IMR-90 (cell line): ENCODE data around the gene PROSER2. TPM values are rescaled to one million over a fixed set of nuclear protein-coding genes. Genes with fewer than 3 reads are reported as not detected.

ENCODE experiments used
- ATAC-seq: fragments of 200-7000 bp; cut with Tn5 transposase; 2 replicates; pipeline ENCODE4 v1.9.1; 2020; ENCODE audit warnings: low read depth, mild to moderate bottlenecking, moderate library complexity
- BruUV-seq: library from RNA; stranded (reverse); fragments of 400-500 nt; replicated peaks from 2 replicates; lab custom pipeline; 2021; lab: Mats Ljungman, UMichigan
- CTCF ChIA-PET: fragments of 300-600 bp; formaldehyde crosslinking; extraction: SDS; loops from one replicate; lab custom pipeline; 2021; ENCODE audit warnings: antibody characterized with exemption; lab: Yijun Ruan, JAX
- POLR2A ChIA-PET: fragments of 300-600 bp; sonication (Branson Sonifier 250); formaldehyde crosslinking; loops from one replicate; lab custom pipeline; 2022; ENCODE audit warnings: antibody characterized with exemption; ENCODE audit not compliant: unreplicated experiment; lab: Charles Lee
- DNase-seq: peaks from one replicate; pipeline ENCODE4 v3.0.0; 2013
- H2AFZ ChIP-seq: replicated peaks from 2 replicates; pipeline ENCODE3; 2013; ENCODE audit warnings: low read length, mild to moderate bottlenecking; ENCODE audit not compliant: poor library complexity
- H2AK5ac ChIP-seq: 2 replicates; pipeline ENCODE4 v1.6.1; 2013; ENCODE audit warnings: low read depth, low read length, inconsistent platforms
- H2AK9ac ChIP-seq: replicated peaks from 2 replicates; pipeline ENCODE3; 2013; ENCODE audit warnings: mild to moderate bottlenecking, low read depth, low read length, moderate library complexity; ENCODE audit not compliant: poor library complexity
- H2BK120ac ChIP-seq: 2 replicates; pipeline ENCODE4 v1.6.1; 2013; ENCODE audit warnings: low read depth, low read length, inconsistent platforms
- H2BK15ac ChIP-seq: 3 replicates; pipeline ENCODE4 v1.6.1; 2013; ENCODE audit warnings: low read depth, low read length, inconsistent platforms
- H2BK20ac ChIP-seq: 2 replicates; pipeline ENCODE4 v1.6.1; 2013; ENCODE audit warnings: low read depth, mild to moderate bottlenecking, inconsistent platforms, low read length, moderate library complexity
- H2BK5ac ChIP-seq: 2 replicates; pipeline ENCODE4 v1.6.1; 2013; ENCODE audit warnings: mild to moderate bottlenecking, low read depth, low read length, inconsistent platforms; ENCODE audit not compliant: poor library complexity, severe bottlenecking
- H3K14ac ChIP-seq: replicated peaks from 2 replicates; pipeline ENCODE4 v1.6.1; 2013; ENCODE audit warnings: low read depth, low read length, inconsistent platforms
- H3K18ac ChIP-seq: 2 replicates; pipeline ENCODE4 v1.6.1; 2013; ENCODE audit warnings: low read depth, low read length, control low read depth
- H3K23ac ChIP-seq: 2 replicates; pipeline ENCODE4 v1.6.1; 2013; ENCODE audit warnings: low read depth, low read length, inconsistent platforms
- H3K27ac ChIP-seq: 2 replicates; pipeline ENCODE4 v1.5.1; 2013; ENCODE audit warnings: mild to moderate bottlenecking, control low read depth, low read length; ENCODE audit not compliant: insufficient read depth
- H3K27me3 ChIP-seq: 2 replicates; pipeline ENCODE4 v1.6.1; 2013; ENCODE audit warnings: low read length; ENCODE audit not compliant: control insufficient read depth, insufficient read depth
- H3K36me3 ChIP-seq: 2 replicates; pipeline ENCODE4 v1.6.1; 2013; ENCODE audit warnings: low read length, mixed read lengths; ENCODE audit not compliant: control insufficient read depth, insufficient read depth
- H3K4ac ChIP-seq: 2 replicates; pipeline ENCODE4 v1.6.1; 2013; ENCODE audit warnings: low read depth, low read length, inconsistent platforms
- H3K4me1 ChIP-seq: 2 replicates; pipeline ENCODE4 v1.6.1; 2013; ENCODE audit warnings: low read length, mixed read lengths; ENCODE audit not compliant: control insufficient read depth, insufficient read depth
- H3K4me2 ChIP-seq: 2 replicates; pipeline ENCODE4 v1.6.1; 2013; ENCODE audit warnings: low read depth, mild to moderate bottlenecking, control low read depth, low read length, moderate library complexity
- H3K4me3 ChIP-seq: 2 replicates; pipeline ENCODE4 v1.5.1; 2013; ENCODE audit warnings: low read depth, mild to moderate bottlenecking, control low read depth, low read length, moderate library complexity; ENCODE audit not compliant: insufficient read depth
- H3K56ac ChIP-seq: 2 replicates; pipeline ENCODE4 v1.6.1; 2013; ENCODE audit warnings: low read length, inconsistent platforms; ENCODE audit not compliant: insufficient read depth; ENCODE audit errors: extremely low read depth
- H3K79me1 ChIP-seq, 2 experiments: 2 replicates each; pipeline ENCODE4 v1.6.1; 2013; ENCODE audit warnings: low read length in 2 of 2, inconsistent platforms in 1 of 2, low read depth in 1 of 2
- H3K9ac ChIP-seq: 2 replicates; pipeline ENCODE4 v1.6.1; 2013; ENCODE audit warnings: low read depth, low read length, control low read depth
- H3K9me1 ChIP-seq: 2 replicates; pipeline ENCODE4 v1.6.1; 2013; ENCODE audit warnings: low read length, inconsistent platforms; ENCODE audit not compliant: insufficient read depth
- H3K9me3 ChIP-seq: 2 replicates; pipeline ENCODE4 v1.6.1; 2013; ENCODE audit warnings: low read length; ENCODE audit not compliant: control insufficient read depth, insufficient read depth
- H4K20me1 ChIP-seq: 2 replicates; pipeline ENCODE4 v1.6.1; 2013; ENCODE audit warnings: low read length, inconsistent platforms; ENCODE audit not compliant: insufficient read depth
- H4K5ac ChIP-seq: 2 replicates; pipeline ENCODE4 v1.6.1; 2013; ENCODE audit warnings: mild to moderate bottlenecking, low read depth, low read length, control low read depth
- H4K8ac ChIP-seq, 2 experiments: 2 replicates each; pipeline ENCODE4 v1.6.1; 2013; ENCODE audit warnings: low read depth in 2 of 2, low read length in 2 of 2, control low read depth in 1 of 2, inconsistent platforms in 1 of 2
- H4K91ac ChIP-seq: 2 replicates; pipeline ENCODE4 v1.6.1; 2013; ENCODE audit warnings: low read depth, low read length, inconsistent platforms; ENCODE audit not compliant: insufficient read depth
- BHLHE40 ChIP-seq: fragments of 150-350 bp; IDR thresholded peaks from 2 replicates; pipeline ENCODE4 v1.6.1; 2016; ENCODE audit warnings: mild to moderate bottlenecking, low read depth, low read length
- CEBPB ChIP-seq: IDR thresholded peaks from 2 replicates; pipeline ENCODE4 v1.6.1; 2012; ENCODE audit warnings: low read depth, low read length, improper control_type of control experiment
- CHD1 ChIP-seq: IDR thresholded peaks from 2 replicates; pipeline ENCODE4 v1.6.1; 2012; ENCODE audit warnings: low read depth, low read length, improper control_type of control experiment
- CTCF ChIP-seq: conservative IDR thresholded peaks from 2 replicates; pipeline ENCODE4 v1.5.1; 2012; ENCODE audit warnings: mild to moderate bottlenecking, low read depth, low read length, improper control_type of control experiment
- FOS ChIP-seq: fragments of 150-350 bp; IDR thresholded peaks from 2 replicates; pipeline ENCODE4 v1.6.1; 2016; ENCODE audit warnings: low read depth, low read length
- MAFK ChIP-seq: IDR thresholded peaks from 2 replicates; pipeline ENCODE4 v1.6.1; 2012; ENCODE audit warnings: low read depth, low read length, improper control_type of control experiment
- MAZ ChIP-seq: IDR thresholded peaks from 2 replicates; pipeline ENCODE4 v1.6.1; 2012; ENCODE audit warnings: low read depth, mild to moderate bottlenecking, low read length, improper control_type of control experiment, moderate library complexity, borderline replicate concordance
- MXI1 ChIP-seq: IDR thresholded peaks from 2 replicates; pipeline ENCODE4 v1.6.1; 2012; ENCODE audit warnings: low read depth, mild to moderate bottlenecking, low read length, moderate library complexity, borderline replicate concordance
- NFE2L2 ChIP-seq: fragments of 150-350 bp; IDR thresholded peaks from 2 replicates; pipeline ENCODE4 v1.6.1; 2016; ENCODE audit warnings: low read depth, mild to moderate bottlenecking, low read length
- POLR2A ChIP-seq: IDR thresholded peaks from 2 replicates; pipeline ENCODE4 v1.6.1; 2012; ENCODE audit warnings: mild to moderate bottlenecking, low read depth, low read length
- RAD21 ChIP-seq: IDR thresholded peaks from 2 replicates; pipeline ENCODE4 v1.6.1; 2012; ENCODE audit warnings: low read length, improper control_type of control experiment
- RCOR1 ChIP-seq: IDR thresholded peaks from 2 replicates; pipeline ENCODE4 v1.6.1; 2012; ENCODE audit warnings: mild to moderate bottlenecking, low read length, improper control_type of control experiment; ENCODE audit not compliant: insufficient replicate concordance
- RFX5 ChIP-seq: IDR thresholded peaks from 2 replicates; pipeline ENCODE4 v1.8.0; 2012; ENCODE audit warnings: low read depth, mild to moderate bottlenecking, low read length, moderate library complexity
- SMC3 ChIP-seq: fragments of 150-350 bp; IDR thresholded peaks from 2 replicates; pipeline ENCODE4 v1.6.1; 2016; ENCODE audit warnings: low read depth, mild to moderate bottlenecking, antibody characterized with exemption, low read length, moderate library complexity
- WGBS, 2 experiments: methylation state at CpG; one replicate each; pipeline versions ENCODE4 v1.1.5 to v1.1.7; 2013; ENCODE audit warnings: missing lambda C conversion rate in 2 of 2; ENCODE audit not compliant: insufficient read length in 1 of 2; ENCODE audit errors: extremely low coverage in 2 of 2; 5-methylcytosine and 5-hydroxymethylcytosine counted together
- dilution Hi-C: fragments of 300-500 bp; cut with HindIII; formaldehyde crosslinking; loops from one replicate; pipeline ENCODE4 v1.14.3; 2018; ENCODE audit warnings: low sequenced_read_pairs; ENCODE audit not compliant: unreplicated experiment
- in situ Hi-C: fragments of 300-500 bp; cut with MboI; formaldehyde crosslinking; loops from 3 replicates; pipeline ENCODE4 v1.14.3; 2019; ENCODE audit warnings: low sequenced_read_pairs, inconsistent platforms, mixed read lengths
- intact Hi-C: fragments of 100-400 bp; cut with micrococcal nuclease; formaldehyde crosslinking; loops from 2 replicates; pipeline ENCODE4 v1.10.0; 2022
- polyA plus RNA-seq, 3 experiments: library from polyadenylated mRNA; depleted of rRNA; stranded (reverse); fragments of >200 nt; gene quantifications; 2 replicates each; pipeline ENCODE4 v1.2.3, GENCODE V29; 2012; ENCODE audit warnings: low replicate concordance in 1 of 3
- total RNA-seq: library from RNA; depleted of rRNA; stranded (reverse); fragments of >200 nt; gene quantifications from 2 replicates; pipeline ENCODE4 v1.2.3, GENCODE V29; 2012
- TF ChIP-seq, protein P1 (sequence below): fragments of 150-350 bp; IDR thresholded peaks from 2 replicates; pipeline ENCODE4 v1.6.1; 2016; ENCODE audit warnings: low read depth, mild to moderate bottlenecking, low read length, moderate library complexity, borderline replicate concordance
- TF ChIP-seq, protein P2 (sequence below): fragments of 150-350 bp; IDR thresholded peaks from 2 replicates; pipeline ENCODE4 v1.6.1; 2017; ENCODE audit warnings: mild to moderate bottlenecking, antibody characterized with exemption, low read length, low read depth

Gene PROSER2
- total and polyA plus RNA-seq, 2 of the 4 experiments (the other 2 are of a cell fraction), result 1.4 to 2.0 TPM

- Histone ChIP-seq H3K4me3 (no peak overlapping the region), H4K5ac (no peak overlapping the region), H3K9ac (no peak overlapping the region), H3K27ac (no peak overlapping the region), H3K27me3 (no peaks in the 10 kb centered on the region), H3K4ac (no peak overlapping the region), H3K4me1 (no peaks in the 10 kb centered on the region), H3K79me1 (no peaks in the 10 kb centered on the region), H4K91ac (no peak overlapping the region), H2AK9ac (no peak overlapping the region), H3K36me3 (no peaks in the 10 kb centered on the region), H2AFZ (no peak overlapping the region), H3K18ac (no peak overlapping the region), H3K9me1 (no peaks in the 10 kb centered on the region), H2BK120ac (no peak overlapping the region), H3K4me2 (no peak overlapping the region), H3K9me3 (no peaks in the 10 kb centered on the region), H3K23ac (no peak overlapping the region), H3K56ac (no peak overlapping the region), H2AK5ac (no peak overlapping the region), H4K20me1 (no peaks in the 10 kb centered on the region), H2BK5ac (no peak overlapping the region), H2BK20ac (no peak overlapping the region), H4K8ac (no peak overlapping the region), H3K14ac (no peak overlapping the region), H2BK15ac (no peak overlapping the region)
- dilution Hi-C loops (no loop called here), in situ Hi-C loops (no loop called here), intact Hi-C loops (no loop called here)
- TF ChIP-seq NFE2L2 (no peak), BHLHE40 (no peak), POLR2A (no peak), CEBPB (no peak), FOS (no peak), RCOR1 (no peak), MAZ (no peak), CTCF (no peak), MAFK (no peak), MXI1 (no peak), RAD21 (no peak), CHD1 (no peak), RFX5 (no peak), SMC3 (no peak)
- TF ChIP-seq, protein P1, sequence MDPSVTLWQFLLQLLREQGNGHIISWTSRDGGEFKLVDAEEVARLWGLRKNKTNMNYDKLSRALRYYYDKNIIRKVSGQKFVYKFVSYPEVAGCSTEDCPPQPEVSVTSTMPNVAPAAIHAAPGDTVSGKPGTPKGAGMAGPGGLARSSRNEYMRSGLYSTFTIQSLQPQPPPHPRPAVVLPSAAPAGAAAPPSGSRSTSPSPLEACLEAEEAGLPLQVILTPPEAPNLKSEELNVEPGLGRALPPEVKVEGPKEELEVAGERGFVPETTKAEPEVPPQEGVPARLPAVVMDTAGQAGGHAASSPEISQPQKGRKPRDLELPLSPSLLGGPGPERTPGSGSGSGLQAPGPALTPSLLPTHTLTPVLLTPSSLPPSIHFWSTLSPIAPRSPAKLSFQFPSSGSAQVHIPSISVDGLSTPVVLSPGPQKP, result no peak
- TF ChIP-seq, protein P2, sequence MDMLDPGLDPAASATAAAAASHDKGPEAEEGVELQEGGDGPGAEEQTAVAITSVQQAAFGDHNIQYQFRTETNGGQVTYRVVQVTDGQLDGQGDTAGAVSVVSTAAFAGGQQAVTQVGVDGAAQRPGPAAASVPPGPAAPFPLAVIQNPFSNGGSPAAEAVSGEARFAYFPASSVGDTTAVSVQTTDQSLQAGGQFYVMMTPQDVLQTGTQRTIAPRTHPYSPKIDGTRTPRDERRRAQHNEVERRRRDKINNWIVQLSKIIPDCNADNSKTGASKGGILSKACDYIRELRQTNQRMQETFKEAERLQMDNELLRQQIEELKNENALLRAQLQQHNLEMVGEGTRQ, result no peak
- CTCF ChIA-PET, result no interaction called here
- 89% methylated on average over 14 of the region's 22 CpGs; no CpG with 5 or more reads in 1 of the 2 experiments for WGBS, 2 experiments
- ATAC-seq (no peak), DNase-seq (no peak)
- POLR2A ChIA-PET, result no interaction called here
- no TSS peak for BruUV-seq
These were observed 68.8 kb downstream of the PROSER2 start for GRCh38 chr10:11891776-11892486.
